ENCODE results near the gene CAMK1D.

GRCh38 chr10:12509016-12509793 is 159.9 kb downstream of the CAMK1D start:
- TF ChIP-seq CTCF (IDR thresholded peaks at IDR 0.05; ENCODE audit: low read depth, low read length, poor library complexity, severe bottlenecking) (no peak), EZH2phosphoT487 (IDR thresholded peaks at IDR 0.05; ENCODE audit: borderline replicate concordance, low read length) (no peak)

Measured in DOHH2 (cell line).